Stomach smooth muscle (tissue), 2 donors: ENCODE results near the gene BCKDHB.

ENCODE experiments used
- H3K27ac ChIP-seq: one replicate; pipeline ENCODE4 v1.7.0; 2013; ENCODE audit warnings: mild to moderate bottlenecking, low read length, inconsistent platforms
- H3K27me3 ChIP-seq, 2 donors: one replicate each; pipeline ENCODE4 v1.7.0; 2013; ENCODE audit warnings: low read length in 2 of 2; ENCODE audit not compliant: insufficient read depth in 2 of 2, control insufficient read depth in 1 of 2
- H3K36me3 ChIP-seq, 2 donors: one replicate each; pipeline ENCODE4 v1.7.0; 2013; ENCODE audit warnings: low read length in 2 of 2; ENCODE audit not compliant: control insufficient read depth in 2 of 2, insufficient read depth in 2 of 2
- H3K4me1 ChIP-seq: one replicate; pipeline ENCODE4 v1.7.0; 2013; ENCODE audit warnings: low read length; ENCODE audit not compliant: control insufficient read depth, insufficient read depth
- H3K4me3 ChIP-seq, 2 donors: one replicate each; pipeline ENCODE4 v1.7.0; 2013; ENCODE audit warnings: low read length in 2 of 2
- H3K9ac ChIP-seq, 2 donors: one replicate each; pipeline ENCODE4 v1.7.0; 2013; ENCODE audit warnings: low read length in 2 of 2, mild to moderate bottlenecking in 1 of 2
- H3K9me3 ChIP-seq, 2 donors: one replicate each; pipeline ENCODE4 v1.7.0; 2013; ENCODE audit warnings: low read length in 2 of 2; ENCODE audit not compliant: control insufficient read depth in 2 of 2
- donor health status: healthy.
- donor health status: Pancreatic carcinoma.

BCKDHB gene

GRCh38 chr6:80250391-80250997 lies 144.0 kb downstream of the BCKDHB start:
- H3K27ac ChIP-seq, result no peak overlapping the region
- no peaks in the 10 kb centered on the region for H3K9me3 ChIP-seq
- no peaks in the 10 kb centered on the region for H3K4me1 ChIP-seq
- no peaks in the 10 kb centered on the region for H3K36me3 ChIP-seq
- H3K27me3 ChIP-seq, result no peaks in the 10 kb centered on the region
- H3K4me3 ChIP-seq, result no peak overlapping the region
- no peak overlapping the region for H3K9ac ChIP-seq

- no peak overlapping the region for H3K27ac ChIP-seq
These were observed 144.8 kb downstream of the BCKDHB start for GRCh38 chr6:80251321-80251720.

DNA sequence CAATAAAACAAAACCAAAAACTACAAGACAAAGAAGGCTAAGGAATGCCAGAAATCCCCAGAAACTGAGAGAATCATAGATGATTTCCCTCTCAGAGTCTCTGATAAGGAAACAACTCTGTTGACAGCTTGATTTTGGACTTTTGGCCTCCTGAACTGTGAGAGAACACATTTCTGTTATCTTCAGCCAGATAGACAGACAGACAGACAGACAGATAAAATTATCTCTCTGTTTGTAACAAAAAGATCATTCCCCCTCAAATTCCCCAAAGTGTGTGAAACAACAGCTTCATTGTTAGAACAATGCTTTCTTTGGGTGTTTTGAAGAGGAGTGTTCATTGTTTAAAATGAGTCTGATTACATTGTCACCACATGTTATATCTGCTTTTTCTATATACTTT lies 148.2 kb downstream of the BCKDHB start:
- Histone ChIP-seq H3K9ac (no peak overlapping the region), H3K9me3 (no peaks in the 10 kb centered on the region), H3K36me3 (no peaks in the 10 kb centered on the region), H3K4me1 (no peaks in the 10 kb centered on the region), H3K27me3 (no peaks in the 10 kb centered on the region), H3K4me3 (no peak overlapping the region), H3K27ac (no peak overlapping the region)

More at GRCh38 chr6:80251321-80251720, 144.8 kb downstream of the BCKDHB start:
- Histone ChIP-seq H3K36me3 (no peaks in the 10 kb centered on the region), H3K4me1 (no peaks in the 10 kb centered on the region), H3K27me3 (no peaks in the 10 kb centered on the region), H3K9ac (no peak overlapping the region), H3K4me3 (no peak overlapping the region), H3K9me3 (no peaks in the 10 kb centered on the region)

- Histone ChIP-seq H3K27ac (no peak overlapping the region), H3K4me3 (no peak overlapping the region), H3K4me1 (no peaks in the 10 kb centered on the region), H3K9ac (no peak overlapping the region), H3K9me3 (no peaks in the 10 kb centered on the region), H3K36me3 (no peaks in the 10 kb centered on the region), H3K27me3 (no peaks in the 10 kb centered on the region)
These were observed 150.2 kb downstream of the BCKDHB start for GRCh38 chr6:80256691-80257090.

DNA sequence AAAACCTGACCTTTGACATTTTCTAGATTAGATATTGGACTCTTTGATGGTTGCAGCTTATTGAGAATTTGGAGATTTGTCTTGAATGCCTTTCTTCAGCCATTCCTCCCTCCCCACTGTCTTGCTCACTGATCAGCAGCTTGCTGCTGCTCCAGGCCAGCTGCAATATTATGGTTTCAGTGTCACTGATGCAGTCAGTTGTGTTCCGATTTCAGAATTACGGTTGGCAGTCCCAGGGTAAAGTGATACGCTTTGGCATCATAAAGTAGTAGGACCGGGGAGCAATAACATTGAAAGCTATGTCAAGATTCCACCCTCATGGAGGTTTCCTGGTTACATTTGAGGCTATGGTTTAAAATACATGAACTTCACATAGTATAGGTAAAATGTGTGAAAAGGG lies 152.6 kb downstream of the BCKDHB start:
- H3K27me3 ChIP-seq, result no peaks in the 10 kb centered on the region
- no peak overlapping the region for H3K4me3 ChIP-seq
- H3K4me1 ChIP-seq, result no peaks in the 10 kb centered on the region
- H3K9ac ChIP-seq, result no peak overlapping the region
- H3K27ac ChIP-seq, result no peak overlapping the region
- H3K36me3 ChIP-seq, result no peaks in the 10 kb centered on the region
- H3K9me3 ChIP-seq, result no peaks in the 10 kb centered on the region

DNA sequence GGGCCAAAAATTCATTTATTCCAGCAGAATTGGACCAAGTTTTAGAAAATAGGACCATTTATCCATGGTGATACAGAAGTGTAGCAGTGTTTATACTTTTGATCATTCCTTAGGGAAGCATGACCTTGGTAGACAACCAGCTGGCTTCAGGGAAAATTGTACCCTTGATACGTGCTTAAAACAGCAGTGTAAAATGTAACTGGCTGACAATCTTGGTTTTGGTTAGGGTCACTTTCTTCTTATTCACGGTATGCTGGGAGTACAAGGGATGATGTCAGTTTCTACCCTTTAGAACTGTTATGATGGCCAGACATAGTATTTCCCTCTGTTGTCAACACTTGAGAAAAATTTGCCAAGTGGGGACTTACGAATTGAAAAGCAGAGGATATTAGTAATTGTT lies 157.1 kb downstream of the BCKDHB start:
- H3K27ac ChIP-seq, result no peak overlapping the region
- no peaks in the 10 kb centered on the region for H3K4me1 ChIP-seq
- no peaks in the 10 kb centered on the region for H3K9me3 ChIP-seq
- no peak overlapping the region for H3K9ac ChIP-seq
- H3K36me3 ChIP-seq, result no peaks in the 10 kb centered on the region
- no peaks in the 10 kb centered on the region for H3K27me3 ChIP-seq
- H3K4me3 ChIP-seq, result no peak overlapping the region

DNA sequence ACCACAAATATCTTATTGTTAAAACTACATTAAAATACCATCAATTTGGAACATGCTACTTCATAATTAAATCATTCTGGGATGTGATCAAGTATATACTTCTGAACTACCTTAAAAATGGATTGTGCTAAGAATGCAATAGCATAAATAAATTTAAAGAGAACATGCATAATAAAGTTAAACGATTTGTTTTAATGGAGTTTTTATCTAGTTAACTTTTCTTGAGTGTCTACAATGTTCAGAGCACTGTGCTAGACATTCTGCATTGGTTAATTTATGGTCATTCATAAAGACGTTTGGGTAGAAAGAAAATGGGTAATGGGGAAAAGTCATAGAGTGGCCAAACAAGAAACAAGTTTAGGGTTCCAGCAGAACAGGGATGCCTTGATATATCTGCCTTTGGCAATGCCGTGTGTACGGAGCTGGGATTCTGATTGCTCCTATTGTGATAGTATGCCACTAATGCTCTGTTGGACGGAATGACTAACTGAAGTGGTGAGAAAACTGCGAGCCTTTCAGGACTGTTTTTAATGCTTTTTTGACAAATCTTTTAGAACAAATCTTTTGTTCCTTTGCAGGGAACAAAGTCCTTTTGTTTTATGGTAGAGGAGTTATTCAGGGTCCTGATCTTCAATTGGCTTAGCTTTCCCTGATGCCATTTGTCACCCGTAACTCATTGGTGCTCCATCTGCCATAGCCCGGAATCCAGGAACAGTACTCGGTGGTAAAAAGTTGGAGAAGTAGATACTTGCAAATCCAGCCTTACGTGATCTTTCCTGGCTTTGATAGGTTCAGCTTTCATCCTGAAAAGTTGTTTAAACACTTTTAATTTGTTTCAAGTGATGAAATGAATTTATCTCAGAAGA lies 162.6 kb downstream of the BCKDHB start:
- no peak overlapping the region for H3K4me3 ChIP-seq
- no peak overlapping the region for H3K27ac ChIP-seq
- H3K9ac ChIP-seq, result no peak overlapping the region
- H3K36me3 ChIP-seq, result no peaks in the 10 kb centered on the region
- H3K27me3 ChIP-seq, result no peaks in the 10 kb centered on the region
- no peaks in the 10 kb centered on the region for H3K9me3 ChIP-seq
- no peaks in the 10 kb centered on the region for H3K4me1 ChIP-seq

GRCh38 chr6:80271074-80271473 lies 164.6 kb downstream of the BCKDHB start:
- Histone ChIP-seq H3K9ac (no peak overlapping the region), H3K4me1 (no peaks in the 10 kb centered on the region), H3K9me3 (no peaks in the 10 kb centered on the region), H3K27me3 (no peaks in the 10 kb centered on the region), H3K36me3 (no peaks in the 10 kb centered on the region), H3K4me3 (no peak overlapping the region), H3K27ac (no peak overlapping the region)

DNA sequence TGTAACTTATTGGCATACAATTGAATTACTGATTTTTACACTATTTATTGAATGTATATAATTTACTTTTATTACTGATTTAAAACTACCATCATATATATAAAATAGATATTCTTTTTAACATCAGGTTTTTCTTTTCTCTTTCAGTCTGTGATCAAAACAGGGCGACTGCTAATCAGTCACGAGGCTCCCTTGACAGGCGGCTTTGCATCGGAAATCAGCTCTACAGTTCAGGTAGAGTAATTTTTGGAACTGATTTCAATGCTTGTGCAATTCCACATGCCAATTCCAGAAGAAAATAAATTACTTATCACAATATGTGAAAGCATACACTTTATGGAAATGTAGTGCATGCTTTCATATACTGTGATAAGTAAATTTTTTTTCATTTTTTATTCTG lies 166.5 kb downstream of the BCKDHB start:
- H3K4me1 ChIP-seq, result no peaks in the 10 kb centered on the region
- no peaks in the 10 kb centered on the region for H3K9me3 ChIP-seq
- no peaks in the 10 kb centered on the region for H3K36me3 ChIP-seq

GRCh38 chr6:80276861-80277260 lies 170.4 kb downstream of the BCKDHB start:
- H3K9ac ChIP-seq, result no peak overlapping the region
- no peaks in the 10 kb centered on the region for H3K36me3 ChIP-seq
- no peaks in the 10 kb centered on the region for H3K27me3 ChIP-seq
- no peak overlapping the region for H3K27ac ChIP-seq
- H3K4me3 ChIP-seq, result no peak overlapping the region
- no peaks in the 10 kb centered on the region for H3K4me1 ChIP-seq
- H3K9me3 ChIP-seq, result no peaks in the 10 kb centered on the region

More for the DNA sequence above, 166.5 kb downstream of the BCKDHB start:
- no peak overlapping the region for H3K4me3 ChIP-seq
- no peak overlapping the region for H3K9ac ChIP-seq
- no peak overlapping the region for H3K27ac ChIP-seq
- H3K27me3 ChIP-seq, result no peaks in the 10 kb centered on the region

DNA sequence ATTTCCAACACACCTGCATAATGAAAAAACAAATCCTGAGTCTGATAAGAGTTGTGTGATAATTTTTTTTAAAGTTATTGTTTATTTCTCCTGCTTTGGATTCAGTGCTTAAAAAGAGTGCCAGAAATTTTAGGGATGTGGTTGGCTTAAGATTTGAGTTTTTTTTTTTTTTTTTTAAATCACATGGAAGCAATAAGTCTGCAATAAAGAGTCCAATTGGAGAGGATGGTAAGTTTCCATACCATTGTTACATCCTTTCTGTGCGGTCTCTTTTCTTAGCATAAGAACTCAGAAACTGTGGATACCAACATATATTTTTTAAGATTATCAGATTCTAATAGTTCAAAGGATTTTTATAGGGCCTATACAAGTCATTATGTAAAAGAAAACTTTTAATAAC lies 171.0 kb downstream of the BCKDHB start:
- H3K27me3 ChIP-seq, result no peaks in the 10 kb centered on the region
- no peaks in the 10 kb centered on the region for H3K36me3 ChIP-seq
- H3K27ac ChIP-seq, result no peak overlapping the region
- H3K4me1 ChIP-seq, result no peaks in the 10 kb centered on the region
- H3K4me3 ChIP-seq, result no peak overlapping the region
- no peak overlapping the region for H3K9ac ChIP-seq
- H3K9me3 ChIP-seq, result no peaks in the 10 kb centered on the region
